ENCODE results near the gene NUBP2. TPM values are rescaled to one million over a fixed set of nuclear protein-coding genes. Genes with fewer than 3 reads are reported as not detected.

NUBP2 gene
- total and polyA plus RNA-seq, 2 experiments from 2014 or later, result 79.4 to 175 TPM

GRCh38 chr16:1831186-1832075, 48.7 kb downstream of the NUBP2 start (continued):
- TF ChIP-seq ZNF462 (CRISPR knock-in tag; IDR thresholded peaks at IDR 0.05), result no peak

GRCh38 chr16:1832838-1833454, 50.2 kb downstream of the NUBP2 start:
- ATAC-seq, result no peak
- no peak for TF ChIP-seq ZNF331 (CRISPR knock-in tag; IDR thresholded peaks at IDR 0.05; ENCODE audit: low read depth)
- TF ChIP-seq EZH2 (IDR thresholded peaks at IDR 0.05; ENCODE audit: low read depth, unreplicated experiment), result no peak
- no peak for TF ChIP-seq EZH2phosphoT487 (IDR thresholded peaks at IDR 0.05; ENCODE audit: unreplicated experiment)
- no peak overlapping the region for H3K4me3 Mint-ChIP-seq

More at GRCh38 chr16:1832838-1833454, 50.2 kb downstream of the NUBP2 start:
- Histone ChIP-seq H3K79me2 (replicated peaks; ENCODE audit: insufficient read depth) (peaks cover 12% of the 10 kb centered on the region), H3K4me1 (ENCODE audit: insufficient read depth) (peaks cover 13% of the 10 kb centered on the region; the same call in 1 of the 2 replicates), H3K4me3 (no peak overlapping the region), H3K36me3 (ENCODE audit: insufficient read depth) (no peaks in the 10 kb centered on the region), H3K27ac (ENCODE audit: low read depth) (no peak overlapping the region), H4K20me1 (replicated peaks; ENCODE audit: insufficient read depth) (no peaks in the 10 kb centered on the region; the same call in 1 of the 2 replicates), H3F3A (replicated peaks; ENCODE audit: low read depth) (no peaks in the 10 kb centered on the region), H3K9me2 (ENCODE audit: insufficient read depth) (no peaks in the 10 kb centered on the region), H2AFZ (no peak overlapping the region), H3K27me3 (ENCODE audit: insufficient read depth) (no peaks in the 10 kb centered on the region), H3K4me2 (no peak overlapping the region)
- Mint-ChIP-seq H3K36me3 (ENCODE audit: low read depth) (no peaks in the 10 kb centered on the region), H3K27ac (no peak overlapping the region), H3K27me3 (ENCODE audit: insufficient read depth, low read depth, poor library complexity) (peaks cover 8% of the 10 kb centered on the region), H3K4me1 (peaks cover 6% of the 10 kb centered on the region; the same call in 2 of the 3 replicates), H3K9me3 (no peaks in the 10 kb centered on the region; the same call in 2 of the 3 replicates)
- no peak for DNase-seq (ENCODE audit: low spot score)
